KOPT-K1 (cell line): ENCODE data around the gene KCNQ1.

Source experiments
- H3K27ac ChIP-seq: fragments of 200-600 bp; sonication (generic); 2 replicates; pipeline ENCODE4 v1.5.1; 2016; ENCODE audit warnings: antibody characterized with exemption, mild to moderate bottlenecking, low read depth, low read length; ENCODE audit not compliant: poor library complexity, severe bottlenecking
- H3K36me3 ChIP-seq: fragments of 200-600 bp; sonication (generic); 2 replicates; pipeline ENCODE4 v1.5.1; 2017; ENCODE audit warnings: antibody characterized with exemption, mild to moderate bottlenecking, low read length, moderate library complexity; ENCODE audit not compliant: insufficient read depth
- H3K9me3 ChIP-seq: fragments of 200-600 bp; sonication (generic); 2 replicates; pipeline ENCODE4 v1.5.1; 2017; ENCODE audit warnings: antibody characterized with exemption, low read length, mild to moderate bottlenecking; ENCODE audit not compliant: insufficient read depth, poor library complexity, severe bottlenecking

Gene KCNQ1

GRCh38 chr11:2804189-2804588 is 359.4 kb downstream of the KCNQ1 start:
- peaks cover 3% of the 10 kb centered on the region for H3K9me3 ChIP-seq
- no peak overlapping the region for H3K27ac ChIP-seq
- H3K36me3 ChIP-seq: no peaks in the 10 kb centered on the region

DNA sequence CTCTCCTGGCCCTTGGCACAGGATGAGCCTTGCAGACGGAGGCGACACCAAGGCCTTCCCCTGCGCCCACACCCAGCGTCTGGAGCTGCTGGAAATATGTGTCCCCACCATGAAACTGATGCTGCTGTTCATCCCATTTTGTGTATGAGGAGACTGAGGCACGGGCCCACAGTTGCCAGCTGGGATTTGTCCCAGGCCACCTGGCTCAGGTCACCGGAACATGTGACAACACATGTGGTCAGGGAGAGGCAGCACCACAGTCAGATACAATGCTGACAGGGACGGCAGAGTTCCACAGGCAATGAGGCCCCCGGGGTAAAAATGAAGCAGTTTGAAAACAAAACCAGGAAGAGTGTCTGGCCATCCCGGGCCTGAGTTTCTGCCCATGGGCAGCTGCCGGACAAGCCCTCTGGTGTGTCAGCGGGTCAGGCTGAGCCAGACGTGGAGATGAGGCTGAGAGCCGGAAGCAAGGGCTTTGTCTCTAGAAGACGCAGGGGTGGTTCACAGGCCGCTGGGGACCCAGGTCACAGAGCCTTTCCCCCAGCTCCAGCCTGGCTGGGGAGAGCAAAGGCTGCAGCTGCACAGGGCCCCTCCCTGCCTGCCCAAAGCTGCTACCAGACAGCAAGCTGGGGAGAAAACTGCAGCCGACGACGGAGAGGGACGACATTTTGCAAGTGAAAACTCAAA is 360.0 kb downstream of the KCNQ1 start:
- peaks cover 5% of the 10 kb centered on the region for H3K9me3 ChIP-seq
- H3K36me3 ChIP-seq: no peaks in the 10 kb centered on the region
- no peak overlapping the region for H3K27ac ChIP-seq

DNA sequence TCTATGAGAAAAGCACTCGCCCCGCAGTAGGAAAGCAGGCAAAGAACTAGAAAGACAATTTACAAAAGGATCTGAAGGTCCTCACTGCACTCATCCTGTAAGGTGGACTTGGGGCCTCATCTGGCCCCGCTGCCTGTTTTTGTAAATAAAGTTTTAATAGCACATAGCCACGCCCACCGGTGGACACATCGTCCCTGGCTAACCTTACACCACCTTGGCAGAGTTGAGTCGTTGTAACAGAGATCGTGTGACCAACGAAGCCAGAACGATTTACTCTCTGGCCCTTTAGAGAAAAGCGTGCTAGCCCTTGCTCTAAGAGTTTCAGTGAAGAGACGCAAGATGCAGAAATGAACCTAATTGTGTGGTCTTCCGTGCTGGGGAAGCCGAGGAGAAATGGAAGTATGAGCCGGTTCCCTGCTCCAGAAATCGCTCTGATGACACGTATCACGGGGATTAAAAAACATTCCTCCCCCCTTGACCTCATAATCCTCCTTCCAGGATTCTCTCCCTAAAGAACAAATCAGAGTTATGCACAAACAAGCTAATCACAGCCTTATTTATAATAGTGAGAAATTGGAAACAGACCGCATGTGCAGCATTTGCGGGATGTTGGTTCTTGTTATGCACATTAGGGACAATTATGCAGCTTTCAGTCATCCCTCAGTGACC is 360.7 kb downstream of the KCNQ1 start:
- H3K27ac ChIP-seq: no peak overlapping the region

GRCh38 chr11:2806351-2807024 is 361.7 kb downstream of the KCNQ1 start:
- no peaks in the 10 kb centered on the region for H3K36me3 ChIP-seq
- H3K9me3 ChIP-seq: peaks cover 21% of the 10 kb centered on the region
- no peak overlapping the region for H3K27ac ChIP-seq

More for the DNA sequence above, 360.7 kb downstream of the KCNQ1 start:
- Histone ChIP-seq H3K9me3 (peaks cover 11% of the 10 kb centered on the region), H3K36me3 (no peaks in the 10 kb centered on the region)

DNA sequence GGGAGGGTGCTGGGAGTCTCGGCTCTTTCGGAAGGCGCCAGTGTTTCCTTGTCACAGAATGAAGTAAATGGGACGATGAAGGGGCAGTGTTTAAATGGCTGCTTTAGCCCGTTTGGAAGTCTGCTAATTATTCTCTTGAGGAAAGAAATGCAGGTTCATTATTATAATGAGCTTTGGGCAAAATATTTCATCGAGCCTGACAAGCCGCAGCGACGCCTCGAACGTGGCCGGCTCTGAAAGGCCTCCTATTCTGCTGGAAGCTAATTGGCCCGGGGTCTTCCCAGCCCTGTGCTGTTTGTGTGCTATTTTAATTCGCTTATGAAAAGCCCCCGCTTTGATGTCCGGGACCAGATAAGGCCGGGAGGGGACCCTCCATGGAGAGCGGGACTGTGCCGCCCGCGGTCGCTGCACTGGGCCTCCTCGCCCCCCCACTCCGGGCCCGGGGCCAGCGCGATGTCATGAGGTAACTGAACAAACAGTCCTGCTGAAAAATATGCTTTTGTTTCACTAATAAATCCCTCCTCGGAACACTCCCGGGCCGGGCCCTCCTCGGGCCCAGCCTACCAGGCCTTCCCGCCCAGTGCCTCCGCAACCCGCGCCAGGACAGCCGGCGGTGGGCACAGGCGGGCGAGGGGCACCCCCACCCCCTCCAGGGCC is 362.3 kb downstream of the KCNQ1 start:
- Histone ChIP-seq H3K9me3 (peaks cover 22% of the 10 kb centered on the region), H3K27ac (no peak overlapping the region), H3K36me3 (no peaks in the 10 kb centered on the region)

DNA sequence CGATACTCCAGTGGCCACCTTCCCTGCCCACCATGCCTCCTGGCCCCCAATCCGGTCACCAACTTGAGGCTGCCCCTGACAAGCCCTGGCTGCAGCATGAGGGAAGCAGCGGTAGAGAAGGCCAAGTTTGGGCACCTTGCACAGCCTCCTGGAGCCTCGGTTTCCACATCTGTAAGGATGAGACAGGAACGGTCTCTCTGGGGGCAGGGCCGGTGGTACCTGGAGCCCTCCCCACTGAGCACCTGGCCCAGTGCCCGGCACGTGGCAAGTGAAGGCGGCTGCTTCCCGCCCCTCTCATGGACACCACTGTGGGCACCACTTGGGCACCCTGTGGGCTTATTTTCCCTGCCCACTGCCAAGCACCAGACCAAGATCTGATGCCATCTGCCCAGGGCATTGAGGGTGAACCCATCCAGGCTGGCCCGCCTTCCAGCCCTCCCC is 363.0 kb downstream of the KCNQ1 start:
- no peak overlapping the region for H3K27ac ChIP-seq
- peaks cover 22% of the 10 kb centered on the region for H3K9me3 ChIP-seq
- H3K36me3 ChIP-seq: no peaks in the 10 kb centered on the region

DNA sequence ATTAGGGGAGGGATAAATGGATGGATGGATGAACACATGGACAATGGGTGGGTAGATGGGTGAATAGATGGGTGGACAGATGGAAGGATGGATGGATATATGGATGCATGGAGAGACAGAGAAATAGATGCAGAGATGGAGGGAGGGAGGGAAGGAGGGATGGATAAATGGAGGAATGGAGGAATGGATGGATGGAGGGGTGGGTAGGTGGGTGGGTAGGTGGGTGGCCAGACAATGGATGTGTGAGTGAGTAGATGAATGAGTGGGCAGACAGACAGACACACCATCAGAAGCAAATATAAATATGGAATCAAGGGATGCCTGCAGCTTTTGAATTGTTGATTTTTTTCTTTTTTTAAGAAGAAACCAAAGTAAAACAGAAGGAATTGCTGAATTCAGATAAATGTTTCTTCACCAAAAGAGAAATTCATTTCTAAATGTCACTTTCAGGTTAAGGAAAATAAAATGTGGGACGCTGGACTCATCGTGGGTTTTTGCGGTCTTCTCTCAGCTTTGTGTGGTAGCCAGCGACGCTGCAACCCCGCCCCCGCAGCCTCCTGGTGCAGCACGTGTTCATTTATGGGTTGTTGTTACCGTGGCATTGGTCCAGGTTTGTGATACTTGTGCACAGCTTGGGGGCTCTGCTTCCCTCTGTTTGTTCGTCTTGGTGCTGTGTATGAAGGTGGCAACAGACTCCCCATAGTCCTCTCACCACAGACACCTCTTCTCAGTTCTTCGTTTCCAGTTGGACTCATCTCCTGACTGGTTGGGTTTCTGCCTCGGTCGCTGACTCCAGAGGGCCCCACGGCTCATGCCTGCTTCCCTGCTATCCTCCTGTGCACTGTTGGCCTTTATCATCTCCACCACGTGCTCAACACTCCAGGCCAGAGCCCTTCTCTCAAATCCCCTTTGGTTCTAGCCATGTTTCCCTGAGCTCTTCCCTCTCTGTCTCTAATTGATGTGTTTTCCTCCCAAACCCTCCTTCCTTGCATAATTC is 364.3 kb downstream of the KCNQ1 start:
- no peaks in the 10 kb centered on the region for H3K36me3 ChIP-seq
- H3K27ac ChIP-seq: no peak overlapping the region
- peaks cover 22% of the 10 kb centered on the region for H3K9me3 ChIP-seq

DNA sequence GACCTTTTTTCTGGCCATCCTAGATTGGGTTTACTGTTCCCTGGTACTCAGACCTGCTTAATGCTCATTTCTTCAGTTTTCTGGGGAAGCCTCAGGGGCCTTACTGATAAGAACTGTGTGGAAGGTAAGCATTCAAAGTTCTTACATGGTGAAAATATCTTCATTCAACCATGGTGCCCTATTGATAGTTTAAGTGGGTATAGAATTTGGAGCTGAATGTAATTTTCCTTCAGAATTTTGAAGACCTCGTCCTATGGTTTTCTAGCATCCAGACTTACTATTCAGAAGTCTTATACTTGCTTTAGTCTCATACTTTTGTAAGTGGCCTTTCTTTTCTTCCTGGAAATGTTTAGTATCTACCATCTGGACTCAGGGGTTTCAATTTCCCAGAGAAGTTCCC is 365.0 kb downstream of the KCNQ1 start:
- peaks cover 22% of the 10 kb centered on the region for H3K9me3 ChIP-seq
- H3K27ac ChIP-seq: no peak overlapping the region
- no peaks in the 10 kb centered on the region for H3K36me3 ChIP-seq

- Histone ChIP-seq H3K36me3 (no peaks in the 10 kb centered on the region), H3K9me3 (peaks cover 23% of the 10 kb centered on the region), H3K27ac (no peak overlapping the region)
These were observed 365.8 kb downstream of the KCNQ1 start for GRCh38 chr11:2810411-2811205.

DNA sequence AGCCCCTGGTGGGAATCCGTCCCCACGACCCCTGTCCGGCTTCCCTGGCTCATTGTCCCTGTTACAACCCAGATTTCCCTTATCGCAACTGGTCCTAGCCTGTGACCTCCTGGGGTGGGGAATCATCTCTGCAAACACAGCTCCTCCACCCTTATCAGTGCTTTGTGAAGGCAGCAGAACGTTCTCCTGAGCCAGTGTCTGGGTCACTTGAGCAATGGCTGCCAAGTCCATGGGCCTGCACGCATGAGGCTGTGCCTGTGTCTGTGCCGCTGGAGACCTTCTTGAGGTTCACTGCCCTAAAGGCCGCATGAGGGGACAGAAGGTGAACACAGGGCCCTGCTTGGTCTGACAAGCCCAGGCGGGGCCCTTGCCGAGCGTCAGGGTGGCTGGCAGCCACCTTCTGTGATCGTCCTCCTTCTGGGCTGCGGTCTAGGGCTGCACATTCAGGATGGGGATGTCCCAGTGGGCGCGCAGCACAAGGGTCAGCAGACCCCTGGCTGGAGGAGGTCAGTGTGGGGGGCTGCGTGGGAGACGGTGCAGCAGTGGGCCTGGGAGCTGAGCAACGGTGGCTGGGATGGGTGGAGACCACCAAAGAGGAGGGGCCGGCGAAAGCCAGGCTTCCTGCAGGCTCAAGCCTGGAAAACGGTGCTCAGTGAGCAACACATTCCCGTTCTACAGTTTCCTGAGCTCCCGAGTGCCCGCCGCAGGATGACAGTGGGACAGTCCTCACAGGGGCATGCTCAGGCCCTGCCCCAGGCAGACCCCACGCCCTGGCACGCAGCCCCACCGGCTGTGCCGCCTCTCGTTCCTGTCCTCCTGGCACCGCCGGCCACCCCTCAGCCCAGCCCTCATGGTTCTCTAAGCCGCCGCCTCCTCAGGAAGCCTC is 366.6 kb downstream of the KCNQ1 start:
- H3K36me3 ChIP-seq: no peaks in the 10 kb centered on the region
- H3K9me3 ChIP-seq: peaks cover 32% of the 10 kb centered on the region
- no peak overlapping the region for H3K27ac ChIP-seq

GRCh38 chr11:2812371-2812991 is 367.7 kb downstream of the KCNQ1 start:
- H3K36me3 ChIP-seq: no peaks in the 10 kb centered on the region
- H3K9me3 ChIP-seq: peaks cover 42% of the 10 kb centered on the region
- H3K27ac ChIP-seq: no peak overlapping the region

DNA sequence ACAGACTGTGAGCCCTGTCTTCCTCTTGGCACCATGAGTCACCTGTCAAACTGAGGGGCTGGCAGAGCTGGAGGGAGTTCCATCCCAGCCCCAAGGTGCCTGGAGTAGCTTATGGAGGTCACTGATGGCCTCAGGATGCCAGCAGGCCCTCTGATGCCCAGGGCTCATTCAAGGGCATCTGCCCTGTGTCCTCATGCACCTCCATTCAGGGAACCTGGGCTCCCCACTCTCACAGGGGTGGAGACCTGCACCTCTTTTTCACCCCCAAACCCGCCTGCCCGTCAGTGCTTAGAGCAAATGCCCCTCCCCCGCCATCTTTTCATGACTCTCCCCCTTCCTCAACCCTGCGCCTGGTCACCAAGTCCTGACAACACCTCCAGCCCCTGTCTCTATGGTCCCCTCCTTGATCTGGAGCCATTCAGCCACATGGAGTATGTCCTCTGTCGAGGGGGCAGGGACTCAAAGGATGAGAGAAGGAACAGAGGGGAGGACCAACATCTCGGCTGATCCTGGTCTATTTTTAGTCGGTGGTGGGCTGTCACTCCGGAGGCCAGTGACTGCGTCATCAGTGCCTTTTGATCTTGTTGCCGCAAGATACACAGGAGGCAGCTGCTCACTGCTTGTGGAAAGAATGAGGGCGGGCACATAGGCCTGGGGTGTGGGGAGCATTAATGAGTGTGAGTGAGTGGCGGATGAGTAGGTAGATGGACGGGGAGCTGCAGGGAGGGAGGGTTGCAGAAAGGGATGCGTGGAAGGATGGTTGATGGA is 368.5 kb downstream of the KCNQ1 start:
- Histone ChIP-seq H3K27ac (no peak overlapping the region), H3K9me3 (peaks cover 47% of the 10 kb centered on the region), H3K36me3 (no peaks in the 10 kb centered on the region)
